HUES48 (cell line): ENCODE data around the gene CDHR3.

ENCODE experiments used
- H3K27ac ChIP-seq: one replicate; pipeline ENCODE4 v1.7.0; 2013; ENCODE audit warnings: low read depth, low read length, inconsistent platforms
- H3K27me3 ChIP-seq: 2 replicates; pipeline ENCODE4 v1.6.1; 2013; ENCODE audit warnings: mild to moderate bottlenecking, low read length; ENCODE audit not compliant: control insufficient read depth, insufficient read depth
- H3K36me3 ChIP-seq: 2 replicates; pipeline ENCODE4 v1.6.1; 2013; ENCODE audit warnings: low read length; ENCODE audit not compliant: control insufficient read depth, insufficient read depth
- H3K4me1 ChIP-seq: 2 replicates; pipeline ENCODE4 v1.6.1; 2013; ENCODE audit warnings: mild to moderate bottlenecking, low read length; ENCODE audit not compliant: control insufficient read depth, insufficient read depth
- H3K4me3 ChIP-seq: 2 replicates; pipeline ENCODE4 v1.5.1; 2013; ENCODE audit warnings: mild to moderate bottlenecking, low read depth, low read length
- H3K9ac ChIP-seq: 2 replicates; pipeline ENCODE4 v1.6.1; 2013; ENCODE audit warnings: mild to moderate bottlenecking, low read depth, low read length, moderate library complexity
- H3K9me3 ChIP-seq: 2 replicates; pipeline ENCODE4 v1.6.1; 2013; ENCODE audit warnings: low read length; ENCODE audit not compliant: control insufficient read depth, insufficient read depth

CDHR3 gene

GRCh38 chr7:106039486-106040060 lies 76.5 kb downstream of the CDHR3 start:
- Histone ChIP-seq H3K27ac (no peak overlapping the region), H3K36me3 (no peaks in the 10 kb centered on the region), H3K27me3 (no peaks in the 10 kb centered on the region), H3K4me3 (no peak overlapping the region), H3K9ac (no peak overlapping the region), H3K4me1 (0 out of 2 replicates have a peak, but pooled peaks cover 6% of the 10 kb centered on the region), H3K9me3 (no peaks in the 10 kb centered on the region)

GRCh38 chr7:106041140-106041717 lies 78.2 kb downstream of the CDHR3 start:
- Histone ChIP-seq H3K9me3 (no peaks in the 10 kb centered on the region), H3K36me3 (no peaks in the 10 kb centered on the region), H3K4me1 (0 out of 2 replicates have a peak, but pooled peaks cover 6% of the 10 kb centered on the region), H3K27ac (no peak overlapping the region), H3K27me3 (no peaks in the 10 kb centered on the region), H3K9ac (no peak overlapping the region), H3K4me3 (no peak overlapping the region)

GRCh38 chr7:106042196-106042611 lies 79.1 kb downstream of the CDHR3 start:
- Histone ChIP-seq H3K9ac (no peak overlapping the region; the same call in 1 of the 2 replicates), H3K36me3 (no peaks in the 10 kb centered on the region), H3K27ac (no peak overlapping the region), H3K9me3 (no peaks in the 10 kb centered on the region), H3K4me3 (no peak overlapping the region), H3K4me1 (0 out of 2 replicates have a peak, but pooled peaks cover 6% of the 10 kb centered on the region), H3K27me3 (no peaks in the 10 kb centered on the region)

GRCh38 chr7:106045139-106045538 lies 82.1 kb downstream of the CDHR3 start:
- Histone ChIP-seq H3K9me3 (no peaks in the 10 kb centered on the region), H3K36me3 (no peaks in the 10 kb centered on the region), H3K27me3 (no peaks in the 10 kb centered on the region), H3K9ac (no peak overlapping the region), H3K4me3 (no peak overlapping the region), H3K27ac (no peak overlapping the region), H3K4me1 (0 out of 2 replicates have a peak, but pooled peaks cover 6% of the 10 kb centered on the region)

- no peaks in the 10 kb centered on the region for H3K27me3 ChIP-seq
- H3K4me1 ChIP-seq: 0 out of 2 replicates have a peak, but pooled peaks cover 6% of the 10 kb centered on the region
- H3K27ac ChIP-seq: no peak overlapping the region
- no peaks in the 10 kb centered on the region for H3K36me3 ChIP-seq
- no peak overlapping the region for H3K9ac ChIP-seq
- H3K4me3 ChIP-seq: no peak overlapping the region
- H3K9me3 ChIP-seq: no peaks in the 10 kb centered on the region
These were observed 82.5 kb downstream of the CDHR3 start for GRCh38 chr7:106045586-106045985.

- H3K9ac ChIP-seq: no peak overlapping the region
- H3K27ac ChIP-seq: no peak overlapping the region
- H3K9me3 ChIP-seq: no peaks in the 10 kb centered on the region; the same call in 1 of the 2 replicates
- H3K4me3 ChIP-seq: no peak overlapping the region
- no peaks in the 10 kb centered on the region for H3K27me3 ChIP-seq
- no peaks in the 10 kb centered on the region for H3K36me3 ChIP-seq
- H3K4me1 ChIP-seq: 0 out of 2 replicates have a peak, but pooled peaks cover 5% of the 10 kb centered on the region
These were observed 84.1 kb downstream of the CDHR3 start for GRCh38 chr7:106047184-106047583.

- no peaks in the 10 kb centered on the region for H3K4me1 ChIP-seq
- no peaks in the 10 kb centered on the region; the same call in 1 of the 2 replicates for H3K9me3 ChIP-seq
- no peaks in the 10 kb centered on the region for H3K27me3 ChIP-seq
- no peak overlapping the region for H3K9ac ChIP-seq
- H3K27ac ChIP-seq: no peak overlapping the region
- H3K36me3 ChIP-seq: no peaks in the 10 kb centered on the region
- no peak overlapping the region for H3K4me3 ChIP-seq
These were observed 85.0 kb downstream of the CDHR3 start for GRCh38 chr7:106047818-106048705.

GRCh38 chr7:106048706-106049020 lies 85.6 kb downstream of the CDHR3 start:
- no peak overlapping the region for H3K27ac ChIP-seq
- H3K27me3 ChIP-seq: no peaks in the 10 kb centered on the region
- no peak overlapping the region for H3K9ac ChIP-seq
- H3K4me1 ChIP-seq: no peaks in the 10 kb centered on the region
- H3K36me3 ChIP-seq: no peaks in the 10 kb centered on the region
- no peak overlapping the region for H3K4me3 ChIP-seq
- no peaks in the 10 kb centered on the region; the same call in 1 of the 2 replicates for H3K9me3 ChIP-seq

- no peak overlapping the region for H3K27ac ChIP-seq
- no peak overlapping the region for H3K4me3 ChIP-seq
- no peaks in the 10 kb centered on the region for H3K27me3 ChIP-seq
- no peaks in the 10 kb centered on the region for H3K36me3 ChIP-seq
- no peaks in the 10 kb centered on the region; the same call in 1 of the 2 replicates for H3K9me3 ChIP-seq
- no peaks in the 10 kb centered on the region for H3K4me1 ChIP-seq
- H3K9ac ChIP-seq: no peak overlapping the region
These were observed 86.2 kb downstream of the CDHR3 start for GRCh38 chr7:106049139-106049752.

GRCh38 chr7:106050002-106050745 lies 87.1 kb downstream of the CDHR3 start:
- Histone ChIP-seq H3K36me3 (no peaks in the 10 kb centered on the region), H3K9ac (no peak overlapping the region), H3K9me3 (no peaks in the 10 kb centered on the region; the same call in 1 of the 2 replicates), H3K4me3 (no peak overlapping the region), H3K27ac (no peak overlapping the region), H3K4me1 (peaks cover 5% of the 10 kb centered on the region; the same call in 1 of the 2 replicates), H3K27me3 (no peaks in the 10 kb centered on the region)
